SK-N-SH treated with all-trans-retinoic acid at 6 μM for 48 hours (cell line): ENCODE results near the gene PRTFDC1.

ENCODE experiments used
- POU6F1 ChIP-seq: fragments of 250-450 bp; sonication (Bioruptor Pico); IDR thresholded peaks from 2 replicates; pipeline ENCODE4 v1.8.0; 2021; ENCODE audit warnings: low read depth, mild to moderate bottlenecking, moderate library complexity, borderline replicate concordance
- TCF4 ChIP-seq: fragments of 250-450 bp; sonication (Bioruptor Pico); IDR thresholded peaks from 2 replicates; pipeline ENCODE4 v1.8.0; 2021; ENCODE audit warnings: mild to moderate bottlenecking, moderate library complexity, borderline replicate concordance
- TOX ChIP-seq: fragments of 250-450 bp; sonication (Bioruptor Pico); IDR thresholded peaks from 2 replicates; pipeline ENCODE4 v1.8.0; 2021; ENCODE audit warnings: mild to moderate bottlenecking, moderate library complexity, borderline replicate concordance
- ZFP30 ChIP-seq: fragments of 450-650 bp; formaldehyde crosslinking; IDR thresholded peaks from 2 replicates; pipeline ENCODE4 v1.5.0; 2022; ENCODE audit warnings: mild to moderate bottlenecking, moderate library complexity
- TF ChIP-seq, protein P1 (sequence below): fragments of 250-450 bp; sonication (Bioruptor Pico); IDR thresholded peaks from 2 replicates; pipeline ENCODE4 v1.8.0; 2020; ENCODE audit warnings: mild to moderate bottlenecking, moderate library complexity, borderline replicate concordance
- TF ChIP-seq, protein P2 (sequence below): fragments of 250-450 bp; sonication (Bioruptor Pico); IDR thresholded peaks from 2 replicates; pipeline ENCODE4 v1.5.0; 2020; ENCODE audit warnings: mild to moderate bottlenecking, moderate library complexity

DNA sequence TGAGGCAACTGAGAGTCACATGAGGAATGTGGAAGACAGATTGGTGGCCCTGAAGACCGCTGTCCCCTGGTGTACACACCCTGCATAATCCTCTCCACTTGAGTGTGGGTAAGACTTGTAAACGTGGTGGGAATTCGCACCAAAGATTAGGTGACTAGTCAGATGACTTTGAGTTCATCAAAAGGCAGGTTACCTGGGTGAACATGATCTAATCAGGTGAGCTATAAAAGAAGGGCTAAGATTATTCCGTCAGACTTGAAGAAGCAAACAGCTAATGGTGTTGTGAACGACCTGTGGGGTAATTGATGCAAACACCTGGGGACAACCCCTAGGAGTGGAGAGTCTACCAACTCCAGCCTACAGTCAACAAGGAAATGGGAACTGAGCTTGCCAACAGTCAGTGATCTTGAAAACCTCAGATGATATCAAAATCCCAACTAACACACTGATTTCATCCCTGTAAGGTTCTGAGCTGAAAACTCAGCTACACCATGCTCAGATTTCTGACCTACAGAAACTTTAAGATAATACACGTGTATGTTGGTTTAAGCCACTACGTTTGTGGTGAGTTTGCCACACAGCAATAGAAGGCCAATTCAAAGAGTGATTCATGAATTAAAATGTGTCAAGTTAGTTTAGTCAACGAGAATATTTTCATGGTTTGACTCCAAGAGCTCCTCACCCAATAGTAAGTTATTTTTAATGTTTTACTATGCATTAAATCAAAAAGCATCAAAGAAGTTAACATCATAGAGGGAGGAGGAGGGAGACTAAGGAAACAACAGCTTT lies 16.7 kb downstream of the PRTFDC1 start:
- no peak for TF ChIP-seq ZFP30 (CRISPR knock-in tag)
- no peak for TF ChIP-seq TOX (CRISPR knock-in tag)
- TF ChIP-seq, protein P1, sequence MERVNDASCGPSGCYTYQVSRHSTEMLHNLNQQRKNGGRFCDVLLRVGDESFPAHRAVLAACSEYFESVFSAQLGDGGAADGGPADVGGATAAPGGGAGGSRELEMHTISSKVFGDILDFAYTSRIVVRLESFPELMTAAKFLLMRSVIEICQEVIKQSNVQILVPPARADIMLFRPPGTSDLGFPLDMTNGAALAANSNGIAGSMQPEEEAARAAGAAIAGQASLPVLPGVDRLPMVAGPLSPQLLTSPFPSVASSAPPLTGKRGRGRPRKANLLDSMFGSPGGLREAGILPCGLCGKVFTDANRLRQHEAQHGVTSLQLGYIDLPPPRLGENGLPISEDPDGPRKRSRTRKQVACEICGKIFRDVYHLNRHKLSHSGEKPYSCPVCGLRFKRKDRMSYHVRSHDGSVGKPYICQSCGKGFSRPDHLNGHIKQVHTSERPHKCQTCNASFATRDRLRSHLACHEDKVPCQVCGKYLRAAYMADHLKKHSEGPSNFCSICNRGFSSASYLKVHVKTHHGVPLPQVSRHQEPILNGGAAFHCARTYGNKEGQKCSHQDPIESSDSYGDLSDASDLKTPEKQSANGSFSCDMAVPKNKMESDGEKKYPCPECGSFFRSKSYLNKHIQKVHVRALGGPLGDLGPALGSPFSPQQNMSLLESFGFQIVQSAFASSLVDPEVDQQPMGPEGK (CRISPR knock-in tag) = no peak
- TF ChIP-seq, protein P2, sequence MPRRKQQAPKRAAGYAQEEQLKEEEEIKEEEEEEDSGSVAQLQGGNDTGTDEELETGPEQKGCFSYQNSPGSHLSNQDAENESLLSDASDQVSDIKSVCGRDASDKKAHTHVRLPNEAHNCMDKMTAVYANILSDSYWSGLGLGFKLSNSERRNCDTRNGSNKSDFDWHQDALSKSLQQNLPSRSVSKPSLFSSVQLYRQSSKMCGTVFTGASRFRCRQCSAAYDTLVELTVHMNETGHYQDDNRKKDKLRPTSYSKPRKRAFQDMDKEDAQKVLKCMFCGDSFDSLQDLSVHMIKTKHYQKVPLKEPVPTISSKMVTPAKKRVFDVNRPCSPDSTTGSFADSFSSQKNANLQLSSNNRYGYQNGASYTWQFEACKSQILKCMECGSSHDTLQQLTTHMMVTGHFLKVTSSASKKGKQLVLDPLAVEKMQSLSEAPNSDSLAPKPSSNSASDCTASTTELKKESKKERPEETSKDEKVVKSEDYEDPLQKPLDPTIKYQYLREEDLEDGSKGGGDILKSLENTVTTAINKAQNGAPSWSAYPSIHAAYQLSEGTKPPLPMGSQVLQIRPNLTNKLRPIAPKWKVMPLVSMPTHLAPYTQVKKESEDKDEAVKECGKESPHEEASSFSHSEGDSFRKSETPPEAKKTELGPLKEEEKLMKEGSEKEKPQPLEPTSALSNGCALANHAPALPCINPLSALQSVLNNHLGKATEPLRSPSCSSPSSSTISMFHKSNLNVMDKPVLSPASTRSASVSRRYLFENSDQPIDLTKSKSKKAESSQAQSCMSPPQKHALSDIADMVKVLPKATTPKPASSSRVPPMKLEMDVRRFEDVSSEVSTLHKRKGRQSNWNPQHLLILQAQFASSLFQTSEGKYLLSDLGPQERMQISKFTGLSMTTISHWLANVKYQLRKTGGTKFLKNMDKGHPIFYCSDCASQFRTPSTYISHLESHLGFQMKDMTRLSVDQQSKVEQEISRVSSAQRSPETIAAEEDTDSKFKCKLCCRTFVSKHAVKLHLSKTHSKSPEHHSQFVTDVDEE (CRISPR knock-in tag) = no peak
- TF ChIP-seq TCF4 (CRISPR knock-in tag) = no peak
- TF ChIP-seq POU6F1 (CRISPR knock-in tag) = no peak
